HepG2 (cell line): ENCODE data around the gene CHCHD1.

Source experiments
- EP300 ChIP-seq, 3 experiments: sonication (generic) in 1 of 3; formaldehyde crosslinking in 1 of 3; IDR thresholded peaks; 2 replicates each; pipeline versions ENCODE4 v1.5.1 to v1.6.1; 2011 to 2020; ENCODE audit warnings: low read depth in 2 of 3, low read length in 2 of 3, borderline replicate concordance in 1 of 3, improper control_type of control experiment in 1 of 3, mild to moderate bottlenecking in 1 of 3, missing genetic modification reagents in 1 of 3, moderate library complexity in 1 of 3
- ETV6 ChIP-seq: sonication (generic); formaldehyde crosslinking; conservative IDR thresholded peaks from 2 replicates; pipeline ENCODE4 v1.4.0; 2020; ENCODE audit warnings: missing genetic modification reagents
- IRF1 ChIP-seq: sonication (generic); formaldehyde crosslinking; IDR thresholded peaks from 2 replicates; pipeline ENCODE4 v1.4.0; 2020; ENCODE audit warnings: low read depth, mild to moderate bottlenecking, missing genetic modification reagents
- JUN ChIP-seq: sonication (generic); formaldehyde crosslinking; IDR thresholded peaks from 2 replicates; pipeline ENCODE4 v1.4.0; 2020; ENCODE audit warnings: mild to moderate bottlenecking, missing genetic modification reagents
- PHF21A ChIP-seq: sonication (generic); formaldehyde crosslinking; IDR thresholded peaks from 2 replicates; pipeline ENCODE4 v1.5.0; 2020; ENCODE audit warnings: mild to moderate bottlenecking, missing genetic modification reagents

GRCh38 chr10:73771722-73772280, 10.0 kb upstream of the CHCHD1 start:
- TF ChIP-seq EP300 (IDR thresholded peaks at IDR 0.05; ENCODE audit: low read depth in 2 of 2, low read length in 2 of 2) (no peak), EP300 (CRISPR knock-in tag; IDR thresholded peaks at IDR 0.05; ENCODE audit: borderline replicate concordance) (no peak), ETV6 (CRISPR knock-in tag) (no peak), JUN (CRISPR knock-in tag) (no peak), PHF21A (no peak), IRF1 (no peak)
